Stimulated activated CD8-positive, alpha-beta memory T cell treated with anti-CD3 and anti-CD28 coated beads, Interleukin-2, amount 100 ng/mL, for 48 hours (primary cell): ENCODE data around the gene CERT1.
"Not testable (repeated sequence)": the region's sequence is repeated elsewhere in the genome, so short reads cannot be mapped to it uniquely, and the experiment has no call there.

Experiments
- DNase-seq, 2 donors: peaks; one replicate each; pipeline ENCODE4 v3.0.0-alpha.2; 2020; ENCODE audit warnings: low read depth in 2 of 2

CERT1 gene

DNA sequence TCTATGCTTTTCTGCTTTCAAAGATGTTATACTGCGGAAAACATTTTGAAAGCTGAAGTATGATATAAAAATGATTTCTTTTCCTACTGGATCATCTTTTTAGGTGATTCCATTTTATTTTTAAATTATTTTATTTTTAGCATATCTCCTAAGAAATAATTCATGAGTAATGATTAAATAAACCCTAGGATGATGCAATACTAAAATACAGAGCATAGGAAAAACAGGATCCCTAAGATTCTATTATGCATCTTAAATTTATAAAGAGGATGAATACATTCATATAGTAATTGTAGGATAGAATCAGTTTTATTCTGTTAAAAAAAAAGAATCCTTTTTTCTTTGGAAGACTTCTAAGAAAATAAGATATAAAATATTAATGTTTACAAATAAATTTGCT, 11.1 kb upstream of the CERT1 start:
- DNase-seq = no peak

DNA sequence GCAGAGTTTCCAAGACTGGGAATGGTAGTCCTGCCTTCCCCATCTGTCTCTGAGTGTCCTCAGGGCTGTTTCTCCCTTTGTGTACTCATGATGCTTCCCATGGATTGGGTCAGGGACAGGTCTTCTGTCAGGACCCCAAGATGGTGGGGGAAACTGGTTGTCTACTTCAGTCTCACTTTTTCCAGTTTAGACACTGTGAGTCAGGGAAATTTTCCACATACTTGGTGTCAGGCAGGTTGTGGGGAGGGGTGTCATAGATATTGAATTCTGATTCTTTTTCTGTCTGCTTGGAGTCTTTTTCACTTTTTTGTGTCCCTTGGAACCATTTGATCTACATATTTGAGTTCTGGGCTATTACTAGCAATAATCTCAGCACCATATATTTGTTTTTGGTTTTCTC, 10.6 kb upstream of the CERT1 start:
- DNase-seq = no peak

- DNase-seq = no peak
Measured at GRCh38 chr5:75521195-75521594, 9.8 kb upstream of the CERT1 start.

DNA sequence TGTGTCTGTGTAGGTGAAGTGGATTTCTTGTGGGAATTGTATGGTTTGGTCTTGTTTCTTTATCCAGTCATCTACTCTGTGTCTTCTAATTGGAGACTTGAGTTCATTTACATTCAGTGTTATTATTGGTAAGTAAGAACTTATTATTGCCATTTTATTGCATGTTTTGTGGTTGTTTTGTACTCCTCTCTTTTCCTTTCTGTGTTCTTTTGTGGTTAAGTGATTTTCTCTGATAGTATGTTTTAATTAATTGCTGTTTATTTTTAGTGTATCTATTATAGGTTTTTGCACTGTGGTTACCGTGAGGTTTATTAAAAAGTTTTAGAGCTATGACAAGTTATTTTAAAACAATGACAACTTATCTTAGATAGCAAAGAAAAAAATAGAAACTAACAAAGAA, 8.3 kb upstream of the CERT1 start:
- no peak for DNase-seq

DNA sequence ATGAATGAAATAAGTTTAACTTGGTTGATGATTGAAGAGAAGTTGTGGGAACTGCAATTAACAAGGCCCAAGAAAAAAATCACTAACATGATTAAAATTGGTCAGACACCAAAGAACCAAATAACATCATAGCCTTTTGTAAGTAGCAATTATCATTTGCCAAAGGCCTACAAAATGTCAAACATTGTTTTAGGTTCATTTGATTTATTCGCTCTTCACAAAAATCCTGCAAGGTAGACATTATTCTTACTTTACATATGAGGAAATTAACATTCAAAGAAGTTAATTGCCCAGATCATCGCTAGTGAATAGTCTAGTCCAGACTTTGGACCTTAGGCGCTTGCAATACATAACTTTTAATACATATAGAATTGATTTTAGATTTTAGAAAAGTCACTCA, 2.9 kb upstream of the CERT1 start:
- DNase-seq = no peak

- DNase-seq = no peak
Measured at GRCh38 chr5:75513841-75514240, 2.4 kb upstream of the CERT1 start.

DNA sequence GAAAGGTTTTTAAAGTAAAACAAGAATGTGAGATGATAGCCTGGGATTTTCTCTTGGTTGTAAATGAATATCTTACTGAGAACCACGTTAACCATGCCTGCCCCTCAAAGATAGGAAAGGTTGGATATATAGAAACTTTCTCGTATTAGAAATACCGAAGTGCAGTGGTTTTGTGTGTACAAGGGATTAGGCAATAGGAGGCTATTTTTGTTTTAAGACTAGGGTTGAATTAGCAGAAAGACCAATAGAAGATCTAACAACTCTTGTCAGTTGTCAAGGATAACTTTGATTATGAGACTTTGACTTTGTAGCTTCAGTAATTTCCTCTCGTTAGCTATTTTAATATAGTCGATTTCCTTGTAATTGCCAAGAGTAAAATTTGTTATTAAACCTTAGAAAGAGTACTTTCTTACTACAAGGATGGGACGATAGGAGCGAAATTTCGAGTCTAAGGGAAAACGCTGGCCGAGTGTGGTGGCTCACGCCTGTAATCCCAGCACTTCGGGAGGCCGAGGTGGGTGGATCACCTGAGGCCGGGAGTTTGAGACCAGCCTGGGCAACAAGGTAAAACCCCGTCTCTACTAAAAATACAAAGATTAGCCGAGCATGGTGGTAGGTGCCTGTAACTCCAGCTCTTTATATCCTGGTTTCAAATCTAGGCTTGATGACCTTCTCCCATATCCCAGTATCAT, 1.1 kb upstream of the CERT1 start:
- DNase-seq = no peak

GRCh38 chr5:75510836-75511434, 494 bp downstream of the CERT1 start:
- peak; percentile 13 to 14 for DNase-seq

GRCh38 chr5:75510417-75510835, 1.0 kb downstream of the CERT1 start:
- DNase-seq = no peak

GRCh38 chr5:75509956-75510355, 1.5 kb downstream of the CERT1 start:
- no peak for DNase-seq

GRCh38 chr5:75509546-75509945, 1.9 kb downstream of the CERT1 start:
- DNase-seq = no peak

DNA sequence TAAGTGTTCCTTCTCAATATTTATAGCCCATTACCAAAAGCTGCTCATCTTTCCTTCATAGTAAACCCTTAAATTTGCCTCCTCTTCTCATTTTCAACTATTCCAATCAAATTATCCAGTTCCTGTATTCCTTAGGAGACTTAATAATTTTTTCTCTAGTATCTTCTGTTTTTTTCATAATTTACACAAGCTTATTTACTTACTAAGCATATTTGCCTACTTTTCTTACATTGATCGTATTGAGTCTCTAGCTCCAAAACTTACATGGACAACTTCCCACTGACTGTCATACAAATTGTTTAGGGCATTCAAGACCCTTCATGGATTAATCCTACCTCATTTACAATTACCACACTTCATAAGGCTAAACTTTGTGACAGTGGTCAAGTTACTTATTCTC, 3.6 kb downstream of the CERT1 start:
- DNase-seq = no peak

DNA sequence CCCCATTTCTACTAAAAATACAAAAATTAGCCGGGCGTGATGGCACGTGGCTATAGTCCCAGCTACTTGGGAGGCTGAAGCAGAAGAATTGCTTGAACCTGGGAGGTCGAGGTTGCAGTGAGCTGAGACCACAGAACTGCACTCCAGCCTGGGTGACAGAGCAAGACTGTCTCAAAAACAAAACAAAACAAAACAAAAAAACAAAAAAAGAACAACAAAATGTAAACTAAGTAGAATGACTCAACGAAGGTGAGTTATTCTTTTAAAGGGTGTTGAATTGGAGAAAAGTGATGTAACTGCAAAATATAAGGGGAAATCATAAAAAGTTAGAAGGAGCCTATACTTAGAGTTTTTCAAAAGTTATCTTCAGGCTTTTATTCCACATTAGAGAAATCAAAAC, 6.3 kb downstream of the CERT1 start:
- not testable (repeated sequence) for DNase-seq

DNA sequence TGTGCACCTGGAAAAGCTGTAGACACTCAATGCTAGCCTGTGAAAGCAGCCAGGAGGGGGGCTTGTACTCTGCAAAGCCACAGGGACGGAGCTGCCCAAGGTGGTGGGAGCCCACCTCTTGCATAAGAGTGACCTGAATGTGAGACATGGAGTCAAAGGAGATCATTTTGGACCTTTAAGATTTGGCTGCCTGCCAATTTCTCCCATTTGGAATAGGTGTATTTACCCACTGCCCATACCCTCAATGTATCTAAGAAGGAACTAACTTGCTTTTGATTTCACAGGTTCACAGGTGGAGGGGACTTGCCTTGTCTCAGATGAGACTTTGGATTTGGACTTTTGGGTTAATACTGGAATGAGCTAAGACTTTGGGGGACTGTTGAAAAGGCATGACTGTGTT, 12.6 kb downstream of the CERT1 start:
- not testable (repeated sequence) for DNase-seq

DNA sequence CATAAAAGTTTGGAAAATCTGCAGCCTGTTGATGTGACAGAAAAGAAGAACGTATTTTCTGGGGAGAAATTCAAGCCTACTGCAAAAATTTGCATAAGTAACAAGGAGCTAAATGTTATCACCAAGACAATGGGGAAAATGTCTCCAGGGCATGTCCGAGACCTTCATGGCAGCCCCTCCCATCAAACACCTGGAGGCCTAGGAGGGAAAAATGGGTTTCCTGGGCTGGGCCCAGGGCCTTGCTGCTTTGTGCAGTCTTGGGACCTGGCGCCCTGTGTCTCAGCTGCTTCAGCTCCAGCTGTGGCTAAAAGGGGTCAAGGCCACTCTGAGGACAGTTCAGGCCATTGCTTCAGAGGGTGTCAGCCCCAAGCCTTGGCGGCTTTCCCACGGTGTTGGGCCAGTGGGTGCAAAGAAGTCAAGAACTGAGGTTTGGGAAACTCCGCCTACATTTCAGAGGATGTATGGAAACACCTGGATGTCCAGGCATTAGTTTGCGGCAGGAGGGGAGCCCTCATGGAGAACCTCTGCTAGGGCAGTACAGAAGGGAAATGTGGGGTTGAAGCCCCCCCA, 13.1 kb downstream of the CERT1 start:
- no peak for DNase-seq

DNA sequence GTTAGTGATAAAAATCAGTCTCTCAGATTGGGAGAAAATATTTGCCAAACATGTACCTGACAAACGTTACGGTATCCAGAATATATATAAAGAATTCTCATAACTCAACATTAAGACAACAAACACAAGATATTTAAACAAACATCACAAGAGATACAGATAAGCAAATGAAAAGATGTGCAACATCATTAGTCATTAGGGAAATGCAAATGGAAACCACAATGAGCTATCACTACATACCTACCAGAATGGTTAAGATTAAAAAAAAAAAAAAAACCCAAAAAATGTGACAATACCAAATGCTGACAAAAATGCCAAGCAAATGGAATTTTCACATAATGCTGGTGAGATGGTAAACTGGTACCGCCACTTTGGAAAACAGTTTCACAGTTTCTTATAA, 15.4 kb downstream of the CERT1 start:
- no peak for DNase-seq

GRCh38 chr5:75491621-75492020, 19.8 kb downstream of the CERT1 start:
- no peak for DNase-seq

DNA sequence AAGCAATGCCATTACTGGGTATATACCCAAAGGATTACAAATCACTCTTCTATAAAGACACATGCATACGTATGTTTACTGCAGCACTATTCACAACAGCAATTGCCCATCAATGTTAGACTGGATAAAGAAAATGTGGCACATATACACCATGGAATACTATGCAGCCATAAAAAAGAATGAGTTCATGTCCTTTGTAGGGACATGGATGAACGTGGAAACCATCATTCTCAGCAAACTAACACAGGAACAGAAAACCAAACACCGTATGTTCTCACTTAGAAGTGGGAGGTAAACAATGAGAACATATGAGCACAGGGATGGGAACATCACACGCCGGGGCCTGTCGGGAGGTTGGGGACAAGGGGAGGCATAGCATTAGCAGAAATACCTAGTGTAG, 21.6 kb downstream of the CERT1 start:
- not testable (repeated sequence) for DNase-seq

DNA sequence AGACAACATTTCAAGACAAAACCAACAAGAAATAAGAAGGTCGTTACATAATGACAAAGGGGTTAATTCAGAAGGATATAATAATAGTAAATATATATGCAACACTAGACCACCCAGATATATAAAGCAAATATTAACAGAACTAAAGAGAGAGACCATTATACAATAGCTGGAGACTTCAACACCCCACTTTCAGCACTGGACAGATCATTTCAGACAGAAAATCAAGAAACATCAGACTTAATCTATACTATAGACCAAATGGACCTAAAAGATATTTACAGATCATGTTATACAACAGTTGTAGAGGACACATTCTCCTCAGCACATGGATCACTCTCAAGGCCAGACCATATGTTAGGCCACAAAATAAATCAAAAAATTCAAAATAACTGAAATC, 26.8 kb downstream of the CERT1 start:
- no peak for DNase-seq

DNA sequence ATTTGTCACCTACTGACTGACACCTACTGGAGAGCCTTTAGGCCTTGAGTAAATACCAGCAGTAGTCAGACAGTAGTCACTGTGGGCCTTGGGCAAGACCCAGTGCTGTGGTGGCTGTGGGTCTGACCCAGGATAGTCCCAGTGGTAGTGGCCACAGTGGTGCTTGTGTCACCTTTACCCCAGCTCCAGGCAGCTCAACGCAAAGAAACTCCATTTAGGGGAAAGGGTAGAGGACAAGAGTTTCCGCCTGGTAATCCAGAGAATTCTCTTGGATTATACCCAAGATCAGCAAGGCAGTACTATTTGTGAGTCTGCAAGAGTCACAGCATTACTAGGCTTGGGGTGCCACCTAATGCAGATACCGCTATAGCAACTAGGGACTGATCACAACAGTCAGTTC, 28.9 kb downstream of the CERT1 start:
- no peak for DNase-seq

DNA sequence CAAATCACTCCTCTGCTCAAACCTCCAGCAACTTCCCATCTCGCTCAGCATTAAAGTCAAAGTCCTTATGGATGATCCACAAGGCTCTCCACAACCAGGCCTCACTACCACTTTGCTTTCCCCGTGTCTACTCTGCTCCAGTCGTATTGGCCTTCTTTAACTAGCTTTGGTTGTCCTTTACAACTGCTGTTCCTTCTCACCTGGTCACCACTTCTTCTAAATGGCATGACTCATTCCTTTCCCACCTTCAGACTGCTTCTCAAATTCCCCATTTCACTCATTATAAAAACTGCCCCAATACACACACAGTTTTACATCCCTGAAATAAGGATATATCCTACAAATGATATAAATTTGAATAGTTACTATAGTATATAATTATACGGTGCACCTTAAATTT, 30.4 kb downstream of the CERT1 start:
- no peak for DNase-seq

DNA sequence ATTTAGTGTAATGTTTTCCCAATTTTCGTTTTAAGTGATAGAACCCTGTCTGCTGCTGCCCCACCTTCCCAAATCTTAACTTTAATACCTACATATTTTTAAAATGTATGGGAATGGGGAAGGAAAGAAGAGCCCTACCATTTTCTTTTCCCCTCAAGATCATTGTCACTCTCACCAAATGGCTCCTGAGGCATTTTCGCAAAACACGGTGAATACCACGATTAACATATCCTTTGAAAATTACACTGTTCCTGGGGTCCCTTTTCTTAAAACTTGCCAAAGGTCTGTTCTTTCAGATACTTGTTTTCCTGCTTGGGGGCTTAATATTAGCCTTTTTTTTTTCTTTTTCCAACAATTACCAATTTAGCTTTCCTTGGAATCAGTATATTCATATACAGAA, 36.1 kb downstream of the CERT1 start:
- DNase-seq = no peak

DNA sequence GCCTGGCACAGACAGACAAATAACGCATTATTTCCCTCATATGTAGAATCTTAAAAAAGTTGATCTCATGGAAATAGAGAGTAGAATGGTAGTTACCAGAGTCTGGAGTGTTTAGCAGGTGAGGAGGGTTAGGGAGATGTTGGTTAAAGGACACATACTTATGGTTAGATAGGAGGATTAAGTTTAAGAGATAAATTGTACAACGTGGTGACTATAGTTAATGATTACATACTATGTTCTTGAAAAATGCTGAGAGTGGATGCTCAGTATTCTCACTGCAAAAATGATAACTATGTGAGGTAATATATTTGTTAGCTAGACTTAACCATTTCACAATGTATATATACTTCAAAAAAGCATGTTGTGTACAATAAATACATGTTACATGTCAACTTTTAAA, 38.0 kb downstream of the CERT1 start:
- no peak for DNase-seq

- DNase-seq = no peak
Measured at GRCh38 chr5:75472973-75473372, 38.5 kb downstream of the CERT1 start.
